GM23338 (cell line): Measurements from ENCODE around the gene MAT2A. TPM values are rescaled to one million over a fixed set of nuclear protein-coding genes. Genes with fewer than 3 reads are reported as not detected.

Source experiments
- ATAC-seq: fragments of 200-7000 bp; cut with Tn5 transposase; 3 replicates; pipeline ENCODE4 v1.9.1; 2020
- DNase-seq: peaks from one replicate; pipeline ENCODE4 v3.0.0-alpha.2; 2015; ENCODE audit warnings: low spot score
- H2AFZ ChIP-seq: fragments of 200-600 bp; sonication (generic); 2 replicates; pipeline ENCODE4 v1.8.0; 2016; ENCODE audit warnings: antibody characterized with exemption, mild to moderate bottlenecking, moderate library complexity
- H3F3A ChIP-seq: fragments of 200-600 bp; sonication (generic); replicated peaks from 2 replicates; pipeline ENCODE4 v1.8.0; 2017; ENCODE audit warnings: antibody characterized with exemption, mixed run types, low read depth
- H3K27ac ChIP-seq: fragments of 200-600 bp; sonication (generic); 2 replicates; pipeline ENCODE4 v1.6.1; 2016; ENCODE audit warnings: low read depth
- H3K27me3 ChIP-seq: fragments of 200-600 bp; sonication (generic); 2 replicates; pipeline ENCODE4 v1.8.0; 2016; ENCODE audit warnings: mild to moderate bottlenecking, mixed run types, moderate library complexity; ENCODE audit not compliant: insufficient read depth
- H3K36me3 ChIP-seq: fragments of 200-600 bp; sonication (generic); 2 replicates; pipeline ENCODE4 v1.8.0; 2016; ENCODE audit warnings: mild to moderate bottlenecking; ENCODE audit not compliant: insufficient read depth
- H3K4me1 ChIP-seq: fragments of 200-600 bp; sonication (generic); 2 replicates; pipeline ENCODE4 v1.8.0; 2016; ENCODE audit warnings: mild to moderate bottlenecking, moderate library complexity; ENCODE audit not compliant: insufficient read depth
- H3K4me2 ChIP-seq: fragments of 200-600 bp; sonication (generic); 2 replicates; pipeline ENCODE4 v1.7.1; 2017; ENCODE audit warnings: mixed run types
- H3K4me3 ChIP-seq: fragments of 200-600 bp; sonication (generic); 2 replicates; pipeline ENCODE4 v1.6.1; 2016; ENCODE audit warnings: mixed run types
- H3K79me2 ChIP-seq: fragments of 200-600 bp; sonication (generic); replicated peaks from 2 replicates; pipeline ENCODE4 v1.8.0; 2017; ENCODE audit warnings: mild to moderate bottlenecking; ENCODE audit not compliant: insufficient read depth
- H3K9me2 ChIP-seq: fragments of 200-600 bp; sonication (generic); 2 replicates; pipeline ENCODE4 v1.8.0; 2017; ENCODE audit not compliant: insufficient read depth
- H4K20me1 ChIP-seq: fragments of 200-600 bp; sonication (generic); replicated peaks from 2 replicates; pipeline ENCODE4 v1.8.0; 2017; ENCODE audit warnings: mild to moderate bottlenecking; ENCODE audit not compliant: insufficient read depth
- H3K27ac Mint-ChIP-seq: 2 replicates; pipeline ENCODE4 v1.8.0; 2020; ENCODE audit warnings: inconsistent platforms, mild to moderate bottlenecking, moderate library complexity, mixed read lengths
- H3K27me3 Mint-ChIP-seq: 3 replicates; pipeline ENCODE4 v1.8.0; 2022; ENCODE audit warnings: low read depth, mild to moderate bottlenecking, moderate library complexity, mixed read lengths, inconsistent platforms; ENCODE audit not compliant: insufficient read depth, poor library complexity
- H3K36me3 Mint-ChIP-seq: 3 replicates; pipeline ENCODE4 v1.8.0; 2021; ENCODE audit warnings: low read depth, mild to moderate bottlenecking, inconsistent platforms, moderate library complexity, mixed read lengths
- H3K4me1 Mint-ChIP-seq: 3 replicates; pipeline ENCODE4 v1.8.0; 2020; ENCODE audit warnings: mild to moderate bottlenecking, inconsistent platforms, mixed read lengths
- H3K4me3 Mint-ChIP-seq: 3 replicates; pipeline ENCODE4 v1.8.0; 2021; ENCODE audit warnings: moderate library complexity, mild to moderate bottlenecking, inconsistent platforms, mixed read lengths
- H3K9me3 Mint-ChIP-seq: 3 replicates; pipeline ENCODE4 v1.8.0; 2020; ENCODE audit warnings: moderate library complexity, mild to moderate bottlenecking, inconsistent platforms, mixed read lengths
- CREB1 ChIP-seq: fragments of 250-450 bp; sonication (Bioruptor Pico); IDR thresholded peaks from 2 replicates; pipeline ENCODE4 v1.5.0; 2020; ENCODE audit warnings: low read depth, mild to moderate bottlenecking, moderate library complexity
- EZH2 ChIP-seq: fragments of 200-600 bp; sonication (generic); IDR thresholded peaks from one replicate; pipeline ENCODE4 v1.8.0; 2017; ENCODE audit warnings: antibody characterized with exemption, mild to moderate bottlenecking, low read depth; ENCODE audit not compliant: unreplicated experiment
- EZH2phosphoT487 ChIP-seq: fragments of 200-600 bp; sonication (generic); IDR thresholded peaks from one replicate; pipeline ENCODE4 v1.8.1; 2018; ENCODE audit warnings: antibody characterized with exemption; ENCODE audit not compliant: unreplicated experiment
- NANOG ChIP-seq: IDR thresholded peaks from 2 replicates; pipeline ENCODE4 v1.6.1; 2016; ENCODE audit warnings: antibody characterized with exemption, borderline replicate concordance
- POLR2AphosphoS5 ChIP-seq: IDR thresholded peaks from 2 replicates; pipeline ENCODE4 v1.6.1; 2016; ENCODE audit warnings: antibody characterized with exemption, low read depth
- STAT1 ChIP-seq: IDR thresholded peaks from one replicate; pipeline ENCODE4 v1.6.1; 2016; ENCODE audit warnings: antibody characterized with exemption; ENCODE audit not compliant: unreplicated experiment
- ZNF114 ChIP-seq: fragments of 250-450 bp; sonication (Bioruptor Pico); IDR thresholded peaks from 2 replicates; pipeline ENCODE4 v1.5.0; 2020; ENCODE audit warnings: mild to moderate bottlenecking, moderate library complexity
- ZNF331 ChIP-seq: fragments of 250-450 bp; sonication (Bioruptor Pico); IDR thresholded peaks from 2 replicates; pipeline ENCODE4 v1.5.0; 2020; ENCODE audit warnings: low read depth, mild to moderate bottlenecking, moderate library complexity
- polyA plus RNA-seq: library from polyadenylated mRNA; unstranded; fragments of >200 nt; fragmentation: Nextera tagmentation; extraction: Ambion mirVana; gene quantifications from 2 replicates; pipeline ENCODE4 v1.2.1, GENCODE V29; 2016
- total RNA-seq: library from RNA; depleted of rRNA; stranded (reverse); fragments of >200 nt; shearing (Covaris generic); gene quantifications from 2 replicates; pipeline ENCODE4 v1.2.3, GENCODE V29; 2014
- TF ChIP-seq, protein P1 (sequence below), 2 experiments: fragments of 200-600 bp in 1 of 2; sonication (generic) in 1 of 2; conservative IDR thresholded peaks; 2 replicates each; pipeline versions ENCODE4 v1.5.1 to v1.6.1; 2016 to 2017; ENCODE audit warnings: antibody characterized with exemption in 2 of 2, low read depth in 2 of 2, mild to moderate bottlenecking in 2 of 2, moderate library complexity in 1 of 2
- TF ChIP-seq, protein P2 (sequence below): IDR thresholded peaks from 2 replicates; pipeline ENCODE4 v1.6.1; 2016; ENCODE audit warnings: antibody characterized with exemption
- TF ChIP-seq, protein P3 (sequence below): IDR thresholded peaks from one replicate; pipeline ENCODE4 v1.6.1; 2018; ENCODE audit warnings: antibody characterized with exemption; ENCODE audit not compliant: unreplicated experiment

Gene MAT2A
- total and polyA plus RNA-seq, 2 experiments from 2014 or later = 105 to 232 TPM

DNA sequence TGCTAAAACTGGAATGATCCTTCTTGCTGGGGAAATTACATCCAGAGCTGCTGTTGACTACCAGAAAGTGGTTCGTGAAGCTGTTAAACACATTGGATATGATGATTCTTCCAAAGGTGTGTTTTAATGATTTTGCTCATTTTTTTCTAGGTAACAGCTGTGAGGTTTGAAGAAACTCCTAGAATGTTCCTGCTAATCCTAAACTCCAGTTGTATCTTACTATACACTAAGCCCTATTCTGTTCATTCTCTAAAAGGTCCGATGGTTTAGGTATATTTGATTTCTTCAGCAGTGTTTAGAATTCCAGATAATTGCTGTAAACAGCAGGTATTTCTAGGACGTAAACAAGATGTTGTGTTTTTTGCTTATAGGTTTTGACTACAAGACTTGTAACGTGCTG is 2.3 kb downstream of the MAT2A start (continued):
- TF ChIP-seq, protein P1, sequence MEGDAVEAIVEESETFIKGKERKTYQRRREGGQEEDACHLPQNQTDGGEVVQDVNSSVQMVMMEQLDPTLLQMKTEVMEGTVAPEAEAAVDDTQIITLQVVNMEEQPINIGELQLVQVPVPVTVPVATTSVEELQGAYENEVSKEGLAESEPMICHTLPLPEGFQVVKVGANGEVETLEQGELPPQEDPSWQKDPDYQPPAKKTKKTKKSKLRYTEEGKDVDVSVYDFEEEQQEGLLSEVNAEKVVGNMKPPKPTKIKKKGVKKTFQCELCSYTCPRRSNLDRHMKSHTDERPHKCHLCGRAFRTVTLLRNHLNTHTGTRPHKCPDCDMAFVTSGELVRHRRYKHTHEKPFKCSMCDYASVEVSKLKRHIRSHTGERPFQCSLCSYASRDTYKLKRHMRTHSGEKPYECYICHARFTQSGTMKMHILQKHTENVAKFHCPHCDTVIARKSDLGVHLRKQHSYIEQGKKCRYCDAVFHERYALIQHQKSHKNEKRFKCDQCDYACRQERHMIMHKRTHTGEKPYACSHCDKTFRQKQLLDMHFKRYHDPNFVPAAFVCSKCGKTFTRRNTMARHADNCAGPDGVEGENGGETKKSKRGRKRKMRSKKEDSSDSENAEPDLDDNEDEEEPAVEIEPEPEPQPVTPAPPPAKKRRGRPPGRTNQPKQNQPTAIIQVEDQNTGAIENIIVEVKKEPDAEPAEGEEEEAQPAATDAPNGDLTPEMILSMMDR (conservative IDR thresholded peaks at IDR 0.05; ENCODE audit: low read depth in 2 of 2) = no peak

DNA sequence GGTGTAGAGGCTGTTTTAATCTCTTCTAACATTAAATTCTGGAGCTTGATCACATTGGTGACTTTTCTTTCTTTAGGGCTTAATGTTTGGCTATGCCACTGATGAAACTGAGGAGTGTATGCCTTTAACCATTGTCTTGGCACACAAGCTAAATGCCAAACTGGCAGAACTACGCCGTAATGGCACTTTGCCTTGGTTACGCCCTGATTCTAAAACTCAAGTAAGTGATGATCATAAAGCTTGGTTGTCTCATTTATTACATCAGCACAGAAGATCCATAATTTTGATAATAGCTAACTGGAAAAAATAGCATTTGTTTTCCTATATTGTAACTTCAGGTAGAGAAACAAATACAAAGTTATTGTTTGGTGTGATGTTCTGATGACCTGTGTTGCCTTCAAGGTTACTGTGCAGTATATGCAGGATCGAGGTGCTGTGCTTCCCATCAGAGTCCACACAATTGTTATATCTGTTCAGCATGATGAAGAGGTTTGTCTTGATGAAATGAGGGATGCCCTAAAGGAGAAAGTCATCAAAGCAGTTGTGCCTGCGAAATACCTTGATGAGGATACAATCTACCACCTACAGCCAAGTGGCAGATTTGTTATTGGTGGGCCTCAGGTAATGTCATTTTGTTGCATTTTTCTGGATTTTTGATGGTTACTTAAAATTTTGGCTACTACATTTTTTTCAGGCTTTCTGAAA is 2.9 kb downstream of the MAT2A start:
- H3K4me1 Mint-ChIP-seq = peaks cover 42% of the 10 kb centered on the region
- TF ChIP-seq, protein P2, sequence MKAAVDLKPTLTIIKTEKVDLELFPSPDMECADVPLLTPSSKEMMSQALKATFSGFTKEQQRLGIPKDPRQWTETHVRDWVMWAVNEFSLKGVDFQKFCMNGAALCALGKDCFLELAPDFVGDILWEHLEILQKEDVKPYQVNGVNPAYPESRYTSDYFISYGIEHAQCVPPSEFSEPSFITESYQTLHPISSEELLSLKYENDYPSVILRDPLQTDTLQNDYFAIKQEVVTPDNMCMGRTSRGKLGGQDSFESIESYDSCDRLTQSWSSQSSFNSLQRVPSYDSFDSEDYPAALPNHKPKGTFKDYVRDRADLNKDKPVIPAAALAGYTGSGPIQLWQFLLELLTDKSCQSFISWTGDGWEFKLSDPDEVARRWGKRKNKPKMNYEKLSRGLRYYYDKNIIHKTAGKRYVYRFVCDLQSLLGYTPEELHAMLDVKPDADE = no peak
- no peak; the same call in none of the 2 replicates for TF ChIP-seq POLR2AphosphoS5
- TF ChIP-seq NANOG = no peak
- TF ChIP-seq, protein P3, sequence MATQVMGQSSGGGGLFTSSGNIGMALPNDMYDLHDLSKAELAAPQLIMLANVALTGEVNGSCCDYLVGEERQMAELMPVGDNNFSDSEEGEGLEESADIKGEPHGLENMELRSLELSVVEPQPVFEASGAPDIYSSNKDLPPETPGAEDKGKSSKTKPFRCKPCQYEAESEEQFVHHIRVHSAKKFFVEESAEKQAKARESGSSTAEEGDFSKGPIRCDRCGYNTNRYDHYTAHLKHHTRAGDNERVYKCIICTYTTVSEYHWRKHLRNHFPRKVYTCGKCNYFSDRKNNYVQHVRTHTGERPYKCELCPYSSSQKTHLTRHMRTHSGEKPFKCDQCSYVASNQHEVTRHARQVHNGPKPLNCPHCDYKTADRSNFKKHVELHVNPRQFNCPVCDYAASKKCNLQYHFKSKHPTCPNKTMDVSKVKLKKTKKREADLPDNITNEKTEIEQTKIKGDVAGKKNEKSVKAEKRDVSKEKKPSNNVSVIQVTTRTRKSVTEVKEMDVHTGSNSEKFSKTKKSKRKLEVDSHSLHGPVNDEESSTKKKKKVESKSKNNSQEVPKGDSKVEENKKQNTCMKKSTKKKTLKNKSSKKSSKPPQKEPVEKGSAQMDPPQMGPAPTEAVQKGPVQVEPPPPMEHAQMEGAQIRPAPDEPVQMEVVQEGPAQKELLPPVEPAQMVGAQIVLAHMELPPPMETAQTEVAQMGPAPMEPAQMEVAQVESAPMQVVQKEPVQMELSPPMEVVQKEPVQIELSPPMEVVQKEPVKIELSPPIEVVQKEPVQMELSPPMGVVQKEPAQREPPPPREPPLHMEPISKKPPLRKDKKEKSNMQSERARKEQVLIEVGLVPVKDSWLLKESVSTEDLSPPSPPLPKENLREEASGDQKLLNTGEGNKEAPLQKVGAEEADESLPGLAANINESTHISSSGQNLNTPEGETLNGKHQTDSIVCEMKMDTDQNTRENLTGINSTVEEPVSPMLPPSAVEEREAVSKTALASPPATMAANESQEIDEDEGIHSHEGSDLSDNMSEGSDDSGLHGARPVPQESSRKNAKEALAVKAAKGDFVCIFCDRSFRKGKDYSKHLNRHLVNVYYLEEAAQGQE = no peak
- TF ChIP-seq ZNF331 (CRISPR knock-in tag) = no peak
- TF ChIP-seq STAT1 = no peak
- no peak for TF ChIP-seq ZNF114 (CRISPR knock-in tag)
- no peak for TF ChIP-seq CREB1
- TF ChIP-seq EZH2 = no peak
- no peak for TF ChIP-seq EZH2phosphoT487
- TF ChIP-seq, protein P1 (conservative IDR thresholded peaks at IDR 0.05; ENCODE audit: low read depth in 2 of 2) = no peak

More for the DNA sequence above, 2.9 kb downstream of the MAT2A start:
- Mint-ChIP-seq H3K4me3 (peak overlapping the region; percentile 98), H3K27me3 (peaks cover 21% of the 10 kb centered on the region), H3K9me3 (no peaks in the 10 kb centered on the region), H3K27ac (no peak overlapping the region), H3K36me3 (peaks cover 78% of the 10 kb centered on the region)
- Histone ChIP-seq H3K4me1 (peaks cover 21% of the 10 kb centered on the region), H3K4me2 (peak overlapping the region; percentile 96), H3K27ac (peak overlapping the region; percentile 100), H3F3A (peaks cover 70% of the 10 kb centered on the region), H4K20me1 (peaks cover 38% of the 10 kb centered on the region), H3K27me3 (no peaks in the 10 kb centered on the region), H3K36me3 (peaks cover 59% of the 10 kb centered on the region), H2AFZ (no peak overlapping the region), H3K4me3 (peak overlapping the region; percentile 92), H3K9me2 (no peaks in the 10 kb centered on the region), H3K79me2 (peaks cover 45% of the 10 kb centered on the region)
- no peak for ATAC-seq
- DNase-seq = no peak
